ENCODE results near the gene SERTAD2.

Gene SERTAD2

DNA sequence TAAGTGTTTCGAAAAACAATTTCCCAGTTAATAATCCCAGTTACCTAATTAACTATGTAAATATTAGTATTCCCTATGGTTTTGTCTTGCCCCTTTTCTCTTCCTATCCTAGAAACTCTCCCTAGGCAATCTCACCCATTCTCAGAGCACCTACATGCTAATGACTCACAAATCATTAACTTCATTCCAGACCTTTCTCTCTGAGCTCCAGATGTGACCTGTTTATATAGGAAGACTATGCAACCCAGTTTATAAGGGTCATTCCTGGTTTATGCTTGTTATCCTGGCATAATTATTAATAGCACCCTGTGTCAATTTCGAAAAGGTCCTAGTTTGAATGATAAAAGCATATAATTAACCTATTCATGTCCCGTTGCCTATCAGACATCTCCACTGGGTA lies 14.8 kb upstream of the SERTAD2 start:
- Mint-ChIP-seq H3K9me3 (no peaks in the 10 kb centered on the region), H3K36me3 (ENCODE audit: low read depth) (no peaks in the 10 kb centered on the region), H3K4me3 (no peak overlapping the region), H3K4me1 (peaks cover 24% of the 10 kb centered on the region), H3K27ac (no peak overlapping the region), H3K27me3 (ENCODE audit: low read depth, poor library complexity) (peaks cover 2% of the 10 kb centered on the region)
- TF ChIP-seq, protein P1, sequence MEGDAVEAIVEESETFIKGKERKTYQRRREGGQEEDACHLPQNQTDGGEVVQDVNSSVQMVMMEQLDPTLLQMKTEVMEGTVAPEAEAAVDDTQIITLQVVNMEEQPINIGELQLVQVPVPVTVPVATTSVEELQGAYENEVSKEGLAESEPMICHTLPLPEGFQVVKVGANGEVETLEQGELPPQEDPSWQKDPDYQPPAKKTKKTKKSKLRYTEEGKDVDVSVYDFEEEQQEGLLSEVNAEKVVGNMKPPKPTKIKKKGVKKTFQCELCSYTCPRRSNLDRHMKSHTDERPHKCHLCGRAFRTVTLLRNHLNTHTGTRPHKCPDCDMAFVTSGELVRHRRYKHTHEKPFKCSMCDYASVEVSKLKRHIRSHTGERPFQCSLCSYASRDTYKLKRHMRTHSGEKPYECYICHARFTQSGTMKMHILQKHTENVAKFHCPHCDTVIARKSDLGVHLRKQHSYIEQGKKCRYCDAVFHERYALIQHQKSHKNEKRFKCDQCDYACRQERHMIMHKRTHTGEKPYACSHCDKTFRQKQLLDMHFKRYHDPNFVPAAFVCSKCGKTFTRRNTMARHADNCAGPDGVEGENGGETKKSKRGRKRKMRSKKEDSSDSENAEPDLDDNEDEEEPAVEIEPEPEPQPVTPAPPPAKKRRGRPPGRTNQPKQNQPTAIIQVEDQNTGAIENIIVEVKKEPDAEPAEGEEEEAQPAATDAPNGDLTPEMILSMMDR (IDR thresholded peaks at IDR 0.05), result no peak
- DNase-seq, result no peak

DNA sequence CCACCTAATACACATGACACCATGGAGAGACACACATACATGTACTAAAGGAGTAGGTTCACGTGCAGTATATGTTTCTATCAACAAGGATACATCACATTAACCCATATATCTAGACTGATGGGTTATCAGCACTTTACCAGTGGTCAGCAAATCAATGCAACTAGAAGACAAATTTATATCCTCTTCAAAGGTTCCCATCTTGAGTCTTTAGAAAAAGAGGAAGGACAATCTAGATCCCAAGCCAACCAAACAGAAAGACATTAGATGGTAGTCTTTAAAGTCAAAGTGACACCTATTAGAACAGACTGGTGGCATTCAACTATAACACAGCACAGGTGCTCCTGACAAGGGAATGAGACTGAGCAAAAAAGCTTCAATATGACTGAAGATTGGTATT lies 13.8 kb upstream of the SERTAD2 start:
- H3K9me3 Mint-ChIP-seq, result no peaks in the 10 kb centered on the region
- TF ChIP-seq, protein P1 (IDR thresholded peaks at IDR 0.05), result no peak
- no peaks in the 10 kb centered on the region for H3K36me3 Mint-ChIP-seq (ENCODE audit: low read depth)
- H3K27me3 Mint-ChIP-seq (ENCODE audit: low read depth, poor library complexity), result peaks cover 2% of the 10 kb centered on the region
- H3K4me1 Mint-ChIP-seq, result peaks cover 19% of the 10 kb centered on the region
- H3K27ac Mint-ChIP-seq, result no peak overlapping the region
- H3K4me3 Mint-ChIP-seq, result no peak overlapping the region
- DNase-seq, result no peak

DNA sequence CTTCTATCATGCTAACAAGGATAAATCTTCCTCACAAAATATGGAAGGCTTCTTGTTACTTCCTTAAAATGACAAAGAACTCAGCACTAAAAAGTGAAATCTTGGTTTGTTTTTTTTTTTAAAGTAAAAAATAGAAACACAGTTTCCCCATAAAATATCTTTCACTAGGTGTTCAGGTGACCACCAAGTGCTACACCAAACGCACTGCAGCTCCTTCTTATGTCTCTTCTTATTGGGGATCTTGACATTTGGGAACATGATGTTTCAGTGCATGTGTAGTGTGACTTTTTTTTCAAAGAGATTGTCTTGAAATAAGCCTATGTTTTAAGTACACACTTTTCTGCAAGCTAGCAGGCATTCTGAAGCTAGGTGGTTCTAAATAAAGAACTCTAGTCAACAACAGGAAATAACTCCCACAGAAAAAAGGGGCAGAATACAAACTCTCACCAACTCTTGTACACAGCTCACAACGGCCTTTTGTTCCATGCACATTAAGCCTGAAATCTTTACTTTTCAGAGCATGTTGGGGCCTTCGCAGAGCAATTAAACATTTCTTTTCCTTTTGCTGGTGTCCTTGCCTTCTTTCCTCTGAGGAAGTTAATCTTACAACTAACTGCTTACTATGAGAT lies 13.2 kb upstream of the SERTAD2 start:
- TF ChIP-seq, protein P1 (IDR thresholded peaks at IDR 0.05), result no peak
- Mint-ChIP-seq H3K27ac (no peak overlapping the region), H3K36me3 (ENCODE audit: low read depth) (no peaks in the 10 kb centered on the region), H3K4me1 (peaks cover 18% of the 10 kb centered on the region), H3K9me3 (no peaks in the 10 kb centered on the region), H3K4me3 (no peak overlapping the region), H3K27me3 (ENCODE audit: low read depth, poor library complexity) (peaks cover under 1% of the 10 kb centered on the region)
- DNase-seq, result no peak

DNA sequence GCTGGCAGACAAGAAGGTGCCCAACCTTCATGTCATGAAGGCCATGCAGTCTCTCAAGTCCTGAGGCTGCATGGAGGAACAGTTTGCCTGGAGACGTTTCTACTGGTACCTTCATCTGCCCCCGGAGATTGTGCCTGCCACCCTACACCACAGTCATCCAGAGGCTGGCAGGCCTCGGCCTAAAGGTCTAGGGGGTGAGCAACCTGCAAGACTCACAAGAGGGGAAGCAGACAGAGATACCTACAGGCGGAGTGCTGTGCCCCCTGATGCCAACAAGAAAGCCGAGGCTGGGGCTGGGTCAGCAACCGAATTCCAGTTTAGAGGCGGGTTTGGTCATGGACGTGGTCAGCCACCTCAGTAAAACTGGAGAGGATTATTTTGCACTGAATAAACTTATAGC lies 12.0 kb upstream of the SERTAD2 start:
- Mint-ChIP-seq H3K27ac (no peak overlapping the region), H3K9me3 (no peaks in the 10 kb centered on the region), H3K4me1 (peaks cover 16% of the 10 kb centered on the region), H3K27me3 (ENCODE audit: low read depth, poor library complexity) (no peaks in the 10 kb centered on the region), H3K4me3 (no peak overlapping the region), H3K36me3 (ENCODE audit: low read depth) (no peaks in the 10 kb centered on the region)
- no peak for DNase-seq
- TF ChIP-seq, protein P1 (IDR thresholded peaks at IDR 0.05), result no peak

DNA sequence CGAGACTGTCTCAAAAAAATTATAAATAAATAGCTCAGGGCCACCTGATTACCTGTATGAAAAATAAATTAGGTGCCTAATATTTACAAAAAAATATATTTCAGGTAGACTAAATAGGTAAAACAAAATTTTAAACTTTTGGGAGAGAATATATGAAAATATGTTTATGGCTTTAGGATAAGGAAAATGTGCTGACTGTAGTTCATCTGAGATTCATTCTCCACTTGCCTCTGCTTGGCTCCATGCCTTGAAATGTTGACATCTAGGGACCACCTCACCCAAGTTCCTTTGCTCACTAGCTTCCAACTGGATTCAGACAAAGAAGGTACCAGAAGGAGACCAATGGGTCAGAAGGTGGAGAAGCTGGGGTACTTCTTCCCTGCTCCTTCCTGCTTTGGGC lies 9.7 kb upstream of the SERTAD2 start:
- Mint-ChIP-seq H3K9me3 (no peaks in the 10 kb centered on the region), H3K4me1 (peaks cover 16% of the 10 kb centered on the region), H3K27me3 (ENCODE audit: low read depth, poor library complexity) (no peaks in the 10 kb centered on the region), H3K27ac (no peak overlapping the region), H3K36me3 (ENCODE audit: low read depth) (no peaks in the 10 kb centered on the region), H3K4me3 (no peak overlapping the region)
- TF ChIP-seq, protein P1 (IDR thresholded peaks at IDR 0.05), result no peak
- no peak for DNase-seq

DNA sequence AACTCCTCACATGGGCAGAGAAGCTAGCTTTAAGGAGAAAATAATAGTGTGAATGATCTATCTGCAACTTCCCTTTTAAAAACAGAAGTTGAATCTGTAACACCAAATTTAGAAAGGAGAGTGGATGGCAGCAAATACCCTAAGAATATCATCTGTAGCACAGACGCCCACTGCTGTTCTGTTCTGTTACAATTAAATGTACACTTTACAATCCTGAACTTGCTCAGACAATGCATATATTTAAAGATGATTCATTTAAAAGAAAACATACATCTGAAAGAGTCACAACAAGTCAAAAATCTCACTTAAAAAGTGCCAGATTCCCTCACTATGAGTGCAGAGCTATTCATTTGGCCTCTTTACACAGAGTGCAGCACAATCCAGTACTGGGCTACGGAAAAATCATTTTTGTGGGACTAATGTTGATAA lies 8.0 kb upstream of the SERTAD2 start:
- TF ChIP-seq, protein P1 (IDR thresholded peaks at IDR 0.05), result no peak
- Mint-ChIP-seq H3K4me1 (peaks cover 1% of the 10 kb centered on the region), H3K36me3 (ENCODE audit: low read depth) (no peaks in the 10 kb centered on the region), H3K27ac (no peak overlapping the region), H3K4me3 (no peak overlapping the region), H3K27me3 (ENCODE audit: low read depth, poor library complexity) (no peaks in the 10 kb centered on the region), H3K9me3 (no peaks in the 10 kb centered on the region)
- DNase-seq, result no peak
